ENCODE data around the gene DMD. TPM values are rescaled to one million over a fixed set of nuclear protein-coding genes. Genes with fewer than 3 reads are reported as not detected.

The DMD gene
- total and polyA plus RNA-seq, 12 donors = 28.5 to 228 (median 168) TPM

DNA sequence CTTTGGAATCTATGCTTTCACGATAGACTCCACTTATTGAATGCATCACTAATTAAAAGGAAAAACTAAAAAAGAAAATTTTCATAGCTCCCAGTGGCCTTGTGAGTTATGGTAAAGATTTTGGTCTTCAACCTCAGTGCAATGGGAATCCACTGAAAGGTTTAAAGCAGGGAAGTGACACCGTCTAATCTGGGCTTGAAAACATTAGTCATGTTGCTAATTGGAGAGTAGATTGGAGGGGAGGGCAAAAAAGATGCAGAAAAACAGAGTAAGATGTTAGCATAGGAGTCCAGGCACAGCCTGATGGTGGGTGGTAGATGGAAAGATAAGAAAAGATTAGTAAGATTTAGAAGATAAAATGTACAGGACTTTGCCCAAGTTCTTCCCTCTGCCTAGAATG lies 1506.4 kb downstream of the DMD start:
- Histone ChIP-seq H3K9me3 (no peaks in the 10 kb centered on the region), H3K27me3 (no peaks in the 10 kb centered on the region), H3K27ac (no peak overlapping the region), H3K36me3 (no peaks in the 10 kb centered on the region), H3K4me1 (peaks cover 0 to 9% (median 0%) of the 10 kb centered on the region in 9 donors), H3K4me3 (no peak overlapping the region)
- intact Hi-C loops (cut with DNase I) = no loop called here
- DNase-seq (no peak), ATAC-seq (no peak)
- TF ChIP-seq, protein P1, sequence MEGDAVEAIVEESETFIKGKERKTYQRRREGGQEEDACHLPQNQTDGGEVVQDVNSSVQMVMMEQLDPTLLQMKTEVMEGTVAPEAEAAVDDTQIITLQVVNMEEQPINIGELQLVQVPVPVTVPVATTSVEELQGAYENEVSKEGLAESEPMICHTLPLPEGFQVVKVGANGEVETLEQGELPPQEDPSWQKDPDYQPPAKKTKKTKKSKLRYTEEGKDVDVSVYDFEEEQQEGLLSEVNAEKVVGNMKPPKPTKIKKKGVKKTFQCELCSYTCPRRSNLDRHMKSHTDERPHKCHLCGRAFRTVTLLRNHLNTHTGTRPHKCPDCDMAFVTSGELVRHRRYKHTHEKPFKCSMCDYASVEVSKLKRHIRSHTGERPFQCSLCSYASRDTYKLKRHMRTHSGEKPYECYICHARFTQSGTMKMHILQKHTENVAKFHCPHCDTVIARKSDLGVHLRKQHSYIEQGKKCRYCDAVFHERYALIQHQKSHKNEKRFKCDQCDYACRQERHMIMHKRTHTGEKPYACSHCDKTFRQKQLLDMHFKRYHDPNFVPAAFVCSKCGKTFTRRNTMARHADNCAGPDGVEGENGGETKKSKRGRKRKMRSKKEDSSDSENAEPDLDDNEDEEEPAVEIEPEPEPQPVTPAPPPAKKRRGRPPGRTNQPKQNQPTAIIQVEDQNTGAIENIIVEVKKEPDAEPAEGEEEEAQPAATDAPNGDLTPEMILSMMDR (IDR thresholded peaks at IDR 0.05) = no peak
- 70 to 72% methylated on average over 2 of the region's 2 CpGs for WGBS, 2 donors

DNA sequence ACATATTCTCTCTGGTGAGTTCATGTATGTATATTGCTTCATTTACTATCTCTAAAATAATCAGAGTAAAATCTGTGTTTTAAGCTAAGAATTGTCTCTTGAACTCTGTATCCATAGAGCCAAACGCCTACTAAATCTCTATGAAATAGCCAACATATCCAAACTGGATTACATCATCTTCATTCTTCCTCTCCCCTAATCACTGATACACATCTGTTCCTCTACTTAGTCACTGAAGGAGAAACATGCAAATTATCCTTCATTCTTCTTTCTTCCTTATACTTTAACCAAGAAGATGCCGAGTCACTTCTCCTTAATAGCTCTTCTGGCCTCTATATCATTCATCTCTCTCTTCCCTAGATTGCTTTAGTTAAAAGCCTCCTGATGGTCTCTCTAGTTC lies 1509.1 kb downstream of the DMD start:
- no peaks in the 10 kb centered on the region for H3K9me3 ChIP-seq
- ATAC-seq = no peak
- peaks cover 0 to 3% (median 0%) of the 10 kb centered on the region in 9 donors for H3K4me1 ChIP-seq
- H3K36me3 ChIP-seq = no peaks in the 10 kb centered on the region
- WGBS, 2 donors = 70 to 72% methylated on average over 2 of the region's 2 CpGs
- DNase-seq = no peak
- TF ChIP-seq, protein P1 (IDR thresholded peaks at IDR 0.05) = no peak
- no peak overlapping the region for H3K27ac ChIP-seq
- H3K4me3 ChIP-seq = no peak overlapping the region
- H3K27me3 ChIP-seq = no peaks in the 10 kb centered on the region
- intact Hi-C loops (cut with DNase I) = no loop called here

DNA sequence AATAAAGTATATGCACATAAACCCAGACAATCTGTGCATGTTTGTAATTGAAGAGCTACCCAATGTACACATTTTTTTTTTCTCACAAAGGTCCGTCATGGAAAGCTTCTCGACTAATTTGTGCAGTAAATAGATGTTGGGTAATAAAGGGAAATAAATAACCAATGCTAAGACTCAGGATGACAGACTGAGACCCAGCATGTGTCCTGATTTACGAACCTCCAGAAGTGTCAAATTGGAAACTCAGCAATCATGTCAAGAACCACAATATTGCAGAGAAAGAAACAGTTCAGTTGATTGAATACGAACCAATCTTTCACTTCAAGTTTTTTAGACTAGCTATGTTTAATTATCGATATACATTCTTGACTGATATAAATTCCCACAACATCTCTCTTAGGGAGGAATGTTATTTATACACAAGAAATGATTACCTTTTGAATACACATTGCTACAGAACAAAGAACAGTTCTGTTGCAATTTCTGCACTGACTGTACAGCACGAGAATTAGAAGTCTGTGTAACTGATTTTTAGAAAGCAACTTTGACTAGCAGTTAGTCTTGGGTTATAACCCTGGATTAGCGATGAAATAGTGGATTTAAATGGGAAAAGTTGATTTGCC lies 1513.9 kb downstream of the DMD start:
- Histone ChIP-seq H3K9me3 (peaks cover 0 to 18% (median 6%) of the 10 kb centered on the region in 11 donors), H3K4me3 (no peak overlapping the region), H3K36me3 (no peaks in the 10 kb centered on the region), H3K27me3 (no peaks in the 10 kb centered on the region), H3K4me1 (no peaks in the 10 kb centered on the region), H3K27ac (no peak overlapping the region)
- 88 to 90% methylated on average over 7 of the region's 7 CpGs for WGBS, 2 donors
- no peak for ATAC-seq
- TF ChIP-seq, protein P1 (IDR thresholded peaks at IDR 0.05) = no peak
- no peak for DNase-seq
- intact Hi-C loops (cut with DNase I) = no loop called here

DNA sequence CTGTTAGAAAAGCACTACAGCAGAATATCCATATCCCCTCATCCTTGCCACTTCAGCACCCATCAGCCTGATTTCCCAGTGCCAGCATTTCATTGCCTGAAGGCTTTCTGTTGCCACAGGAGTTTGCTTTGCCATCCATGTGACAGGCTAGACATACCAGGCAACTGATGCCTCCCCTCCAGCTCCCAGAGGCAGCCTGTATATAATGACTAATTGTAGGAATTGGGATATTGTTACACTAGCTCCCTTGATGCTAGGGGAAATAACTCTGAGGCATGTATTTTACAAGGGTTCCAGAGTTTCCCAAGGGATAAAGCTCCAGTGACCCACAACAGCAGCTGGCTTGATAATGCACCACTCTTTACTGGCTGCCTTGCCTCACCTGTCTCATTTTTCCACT lies 1531.5 kb downstream of the DMD start:
- H3K9me3 ChIP-seq = no peaks in the 10 kb centered on the region
- no peaks in the 10 kb centered on the region for H3K27me3 ChIP-seq
- H3K36me3 ChIP-seq = no peaks in the 10 kb centered on the region
- H3K4me1 ChIP-seq = no peaks in the 10 kb centered on the region
- no peak overlapping the region for H3K27ac ChIP-seq
- TF ChIP-seq, protein P1 (IDR thresholded peaks at IDR 0.05) = no peak
- ATAC-seq = no peak
- intact Hi-C loops (cut with DNase I) = no loop called here
- DNase-seq = no peak
- no peak overlapping the region for H3K4me3 ChIP-seq
